Astrocyte (in vitro differentiated cells and primary cell): ENCODE measurements around the gene CDKN2B-AS1.

Source experiments
- CTCF ChIP-seq: IDR thresholded peaks from 2 replicates; pipeline ENCODE4 v1.5.1; 2011; ENCODE audit warnings: low read depth, mild to moderate bottlenecking, inconsistent platforms, low read length, moderate library complexity; ENCODE audit not compliant: insufficient read depth
- EZH2 ChIP-seq: IDR thresholded peaks from 2 replicates; pipeline ENCODE4 v1.6.1; 2012; ENCODE audit warnings: mild to moderate bottlenecking, low read length, inconsistent platforms; ENCODE audit not compliant: insufficient read depth

DNA sequence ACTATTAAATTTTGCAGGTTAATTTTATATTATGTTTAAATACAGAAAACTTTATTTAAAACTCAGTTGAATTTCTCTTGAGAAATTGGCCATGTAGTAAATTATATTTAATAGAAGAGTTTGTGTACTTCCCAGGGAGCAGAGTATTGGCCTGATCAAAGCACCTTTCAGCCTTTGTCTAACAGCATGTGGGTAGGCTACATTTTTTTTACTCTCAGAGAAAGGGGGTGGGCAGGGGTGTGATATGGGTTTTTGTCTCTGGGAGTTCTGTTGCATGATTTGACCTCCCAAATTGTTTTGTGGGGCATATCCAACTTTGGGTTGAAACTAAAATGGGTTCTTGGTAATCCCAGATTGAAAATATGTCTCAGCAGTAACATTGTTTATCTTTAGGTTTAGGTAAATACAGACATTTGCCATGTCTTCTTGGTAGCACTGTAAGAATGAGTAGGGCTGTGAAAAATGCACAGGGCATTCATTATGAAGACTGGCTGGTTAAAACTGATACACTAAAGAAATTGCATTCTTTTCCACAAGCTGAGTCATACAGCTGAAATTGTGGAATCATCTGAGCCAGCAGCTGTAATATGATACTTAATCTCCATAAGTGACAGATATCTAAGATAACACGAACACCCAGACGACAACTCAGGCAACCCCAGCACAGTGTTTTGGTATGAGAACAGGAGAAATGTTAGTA, 89.9 kb downstream of the CDKN2B-AS1 start:
- no peak for TF ChIP-seq CTCF
- no peak for TF ChIP-seq EZH2
